GM18499 (cell line): ENCODE results near the gene CACNG7.
"Not testable (repeated sequence)": the region's sequence is repeated elsewhere in the genome, so short reads cannot be mapped to it uniquely, and the experiment has no call there.

Source experiments
- ATAC-seq: cut with Tn5 transposase; IDR thresholded peaks from one replicate; pipeline ENCODE4 v1.9.1; 2021; ENCODE audit warnings: moderate number of reproducible peaks; ENCODE audit not compliant: insufficient read depth, unreplicated experiment

The CACNG7 gene

DNA sequence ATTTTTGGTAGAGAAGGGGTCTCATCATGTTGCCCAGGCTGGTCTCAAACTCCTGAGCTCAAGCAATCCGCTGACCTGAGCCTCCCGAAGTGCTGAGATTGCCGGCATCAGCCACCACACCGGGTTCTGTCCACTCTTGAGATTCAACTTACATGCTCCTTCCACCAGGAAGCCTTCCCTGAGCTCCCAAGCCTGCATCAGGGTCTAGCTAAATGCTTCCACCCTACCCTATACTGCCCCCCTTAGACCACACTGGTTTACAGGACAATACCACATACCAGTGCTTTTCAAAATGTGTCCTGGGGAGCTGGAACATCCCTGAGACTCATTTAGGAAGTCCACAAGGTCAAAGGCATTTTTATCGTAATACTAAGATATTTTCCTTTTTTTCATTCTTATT lies 38.5 kb downstream of the CACNG7 start:
- ATAC-seq, result no peak

DNA sequence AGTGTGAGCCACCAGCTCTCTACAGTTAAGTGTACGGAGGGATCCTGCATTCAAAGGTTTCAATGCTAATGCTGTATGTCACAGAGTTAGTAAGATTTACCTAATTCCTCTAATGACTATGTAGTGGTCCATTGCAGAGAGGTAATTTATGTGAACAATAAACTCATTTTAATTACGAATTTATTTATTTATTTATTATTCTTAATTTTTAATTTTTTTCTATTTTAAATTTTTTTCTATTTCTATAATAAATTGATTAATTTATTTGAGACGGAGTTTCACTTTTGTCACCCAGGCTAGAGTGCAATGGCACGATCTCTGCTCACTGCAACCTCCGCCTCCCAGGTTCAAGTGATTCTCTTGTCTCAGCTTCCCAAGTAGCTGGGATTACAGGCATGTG lies 39.5 kb downstream of the CACNG7 start:
- not testable (repeated sequence) for ATAC-seq

DNA sequence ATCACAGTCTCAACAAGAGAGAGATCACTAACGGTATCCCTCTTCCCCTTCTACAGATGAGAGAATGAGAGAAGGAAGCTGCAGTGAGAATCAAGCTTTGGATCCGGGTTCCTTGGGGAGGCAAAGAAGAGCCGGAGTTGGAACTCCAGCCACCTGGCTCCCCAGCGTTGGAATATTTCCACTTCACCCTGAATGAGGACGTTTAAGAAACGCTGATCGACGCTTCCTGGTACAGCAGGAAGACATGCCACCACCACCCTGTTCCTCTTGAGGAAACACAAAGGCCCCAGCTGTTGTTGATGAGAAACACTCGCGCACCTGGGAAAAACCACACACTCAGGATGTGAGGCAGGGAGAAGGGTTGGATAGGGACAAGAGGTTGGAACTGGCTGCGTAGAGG lies 42.4 kb downstream of the CACNG7 start:
- ATAC-seq, result no peak

DNA sequence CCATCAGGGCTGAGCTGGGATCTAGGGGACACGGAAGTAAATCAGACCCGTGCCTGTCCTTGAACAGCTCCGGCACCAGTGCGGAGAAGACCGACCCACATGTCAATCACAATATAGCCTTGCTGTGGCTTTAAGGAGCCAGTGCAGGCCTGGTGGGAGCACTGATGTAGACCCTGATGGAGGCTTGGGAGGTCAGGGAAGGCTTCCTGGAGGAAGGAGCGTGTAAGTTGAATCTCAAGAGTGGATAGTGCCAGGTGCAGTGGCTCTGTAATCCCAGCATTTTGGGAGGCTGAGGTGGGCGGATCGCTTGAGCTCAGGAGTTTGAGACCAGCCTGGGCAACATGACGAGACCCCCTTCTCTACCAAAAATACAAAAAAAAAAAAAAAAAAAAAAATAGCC lies 42.9 kb downstream of the CACNG7 start:
- no peak for ATAC-seq

DNA sequence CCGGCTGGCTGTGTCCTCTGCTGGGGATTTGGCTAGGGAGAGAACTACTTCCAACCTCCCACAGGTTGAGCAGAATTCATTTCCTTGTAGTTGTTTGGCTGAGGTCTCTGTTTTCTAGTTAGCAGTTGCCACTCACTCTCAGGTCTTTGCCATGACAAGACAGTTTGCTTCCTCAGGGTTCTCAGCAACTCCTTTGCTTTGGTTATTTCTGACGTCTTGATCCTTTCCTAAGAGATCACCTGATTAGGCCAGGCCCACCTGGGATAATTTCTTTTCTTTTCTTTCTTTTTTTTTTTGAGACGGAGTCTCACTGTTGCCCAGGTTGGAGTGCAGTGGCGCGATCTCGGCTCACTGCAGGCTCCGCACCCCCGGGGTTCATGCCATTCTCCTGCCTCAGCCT lies 44.3 kb downstream of the CACNG7 start:
- no peak for ATAC-seq

DNA sequence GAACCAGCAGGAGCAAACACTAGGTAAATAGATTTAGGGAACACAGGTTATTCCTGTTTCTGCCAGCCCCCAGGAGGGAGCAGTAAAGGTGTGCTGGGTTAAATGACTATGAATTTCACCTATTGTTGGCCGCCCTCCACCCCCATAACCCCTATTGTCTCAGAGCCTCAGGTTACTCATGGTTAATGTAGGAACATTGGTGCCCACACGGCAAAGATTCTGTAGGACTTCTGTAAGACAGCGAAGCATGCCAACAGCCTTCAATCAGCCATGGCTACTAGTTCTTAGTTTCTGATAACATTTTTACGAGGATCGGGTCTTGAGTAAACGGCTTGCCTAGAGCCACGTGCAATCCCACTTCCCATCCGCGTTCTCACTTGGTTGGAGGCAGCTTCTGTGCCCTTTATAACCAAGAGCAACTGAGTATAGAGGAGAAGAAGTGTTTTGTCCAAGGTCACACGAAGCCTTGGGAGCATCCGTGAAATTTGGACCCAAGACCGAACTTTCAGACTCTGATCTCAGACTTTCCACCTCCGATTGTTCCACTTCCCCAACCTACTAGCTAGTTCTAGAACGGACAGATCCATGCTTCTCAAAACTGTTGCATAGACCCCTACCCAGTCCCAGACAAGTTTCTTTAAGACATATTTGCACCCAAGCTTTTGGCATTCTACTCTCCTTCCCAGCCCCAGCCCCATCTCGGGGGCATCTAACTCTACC lies 48.5 kb downstream of the CACNG7 start:
- ATAC-seq, result no peak

DNA sequence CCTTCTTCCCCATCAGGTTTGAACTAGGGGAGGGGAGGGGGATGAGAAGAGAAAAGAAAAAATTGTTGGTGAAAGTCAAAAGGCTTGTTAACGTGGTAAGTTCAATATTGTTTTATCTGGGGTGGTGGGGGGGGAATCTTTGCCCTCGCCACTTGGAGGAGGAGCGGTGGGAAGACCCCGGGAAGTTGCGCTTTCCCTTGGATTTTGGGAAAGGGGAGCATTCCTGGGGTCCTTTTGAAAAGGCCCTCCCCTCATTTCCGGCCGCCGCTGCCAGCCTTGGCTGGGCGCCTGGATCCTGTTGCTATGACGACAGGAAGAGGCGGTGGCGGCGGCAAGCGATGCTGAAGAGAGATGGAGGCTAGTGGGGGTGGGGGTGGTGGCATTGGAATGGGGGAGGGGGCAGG lies 49.1 kb downstream of the CACNG7 start:
- no peak for ATAC-seq

DNA sequence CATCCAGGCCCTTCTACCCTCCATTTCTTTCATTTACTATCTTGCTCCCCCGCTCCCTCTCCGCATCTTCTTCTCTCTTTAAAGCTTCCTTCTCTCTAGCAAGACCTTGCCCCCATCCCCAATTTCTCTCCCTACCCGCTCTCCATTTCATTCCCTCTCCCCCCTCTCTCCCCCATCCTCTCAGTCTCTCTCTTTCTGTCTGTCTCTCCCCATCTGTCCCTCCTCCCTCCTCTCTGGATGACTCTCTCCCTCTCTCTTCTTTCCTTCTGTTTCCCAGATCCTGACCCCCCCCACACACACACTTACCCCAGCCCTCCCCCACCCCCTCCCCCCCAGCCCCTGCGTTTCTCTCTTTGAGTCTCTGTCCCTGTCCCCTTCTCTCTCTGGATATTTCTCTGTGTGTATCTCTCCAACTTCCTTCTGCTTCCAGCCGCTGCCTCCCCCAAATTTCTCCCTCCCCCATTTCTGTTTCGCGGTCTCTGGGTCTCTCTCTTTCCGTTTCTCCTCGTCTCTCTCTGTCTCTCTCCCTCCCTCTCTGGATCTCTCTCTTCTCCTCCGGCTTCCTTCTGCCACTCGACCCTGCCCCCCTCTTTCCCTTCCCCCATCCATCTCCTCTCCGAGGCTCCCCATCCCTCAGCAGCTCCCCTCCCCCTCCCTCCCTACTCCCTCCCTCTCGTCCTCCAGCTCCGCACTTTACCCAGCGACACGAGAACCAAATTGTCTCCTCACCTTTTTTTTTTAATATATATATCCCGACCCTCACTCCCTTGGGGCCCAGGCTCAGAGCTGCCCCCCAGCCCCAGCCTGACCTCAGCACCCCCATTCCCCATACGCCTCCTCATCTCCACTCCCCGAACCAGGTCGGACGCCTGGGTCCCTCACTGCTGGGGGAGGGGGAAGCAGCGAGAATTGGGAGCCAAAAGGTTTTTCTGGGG lies 50.0 kb downstream of the CACNG7 start:
- no peak for ATAC-seq

DNA sequence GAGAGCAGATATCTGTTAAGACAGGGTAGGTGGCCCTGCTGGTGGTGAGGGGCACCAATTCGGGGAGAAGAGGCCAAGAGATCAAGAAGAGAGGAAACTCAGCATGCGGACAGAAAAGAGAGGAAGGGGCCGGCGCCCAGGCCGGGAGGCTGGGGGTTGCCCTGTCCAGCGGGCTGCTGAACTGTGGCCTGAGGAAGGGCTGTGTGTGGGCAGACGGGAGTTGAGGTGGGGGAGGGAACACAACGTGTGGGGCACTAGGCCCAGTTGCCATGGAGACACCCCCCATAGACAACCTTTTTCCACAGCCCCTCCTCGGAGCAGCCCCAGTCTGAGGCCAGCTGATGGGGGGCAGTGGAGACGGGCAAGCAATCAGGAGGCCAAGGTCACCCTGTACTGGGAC lies 51.1 kb downstream of the CACNG7 start:
- no peak for ATAC-seq

DNA sequence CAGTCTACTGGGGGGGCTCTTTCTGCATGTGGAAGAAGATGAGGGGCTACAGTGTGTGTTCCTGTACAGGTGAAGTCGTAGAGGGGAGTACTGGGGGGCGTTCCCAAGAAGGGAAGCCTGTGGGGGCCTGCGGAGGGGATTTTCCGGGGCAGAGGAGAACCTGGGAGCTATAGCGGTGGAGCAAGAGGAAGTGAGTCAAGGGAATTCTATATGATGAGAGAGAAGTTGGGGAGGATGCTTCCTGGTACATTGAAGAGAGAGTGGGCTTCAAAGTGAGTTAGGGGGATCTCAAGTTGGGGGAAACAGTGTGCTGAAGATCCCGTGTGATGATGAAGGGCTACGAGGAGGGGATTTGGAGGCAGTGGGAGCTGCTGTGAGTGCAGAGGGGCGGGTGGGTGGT lies 51.8 kb downstream of the CACNG7 start:
- no peak for ATAC-seq

DNA sequence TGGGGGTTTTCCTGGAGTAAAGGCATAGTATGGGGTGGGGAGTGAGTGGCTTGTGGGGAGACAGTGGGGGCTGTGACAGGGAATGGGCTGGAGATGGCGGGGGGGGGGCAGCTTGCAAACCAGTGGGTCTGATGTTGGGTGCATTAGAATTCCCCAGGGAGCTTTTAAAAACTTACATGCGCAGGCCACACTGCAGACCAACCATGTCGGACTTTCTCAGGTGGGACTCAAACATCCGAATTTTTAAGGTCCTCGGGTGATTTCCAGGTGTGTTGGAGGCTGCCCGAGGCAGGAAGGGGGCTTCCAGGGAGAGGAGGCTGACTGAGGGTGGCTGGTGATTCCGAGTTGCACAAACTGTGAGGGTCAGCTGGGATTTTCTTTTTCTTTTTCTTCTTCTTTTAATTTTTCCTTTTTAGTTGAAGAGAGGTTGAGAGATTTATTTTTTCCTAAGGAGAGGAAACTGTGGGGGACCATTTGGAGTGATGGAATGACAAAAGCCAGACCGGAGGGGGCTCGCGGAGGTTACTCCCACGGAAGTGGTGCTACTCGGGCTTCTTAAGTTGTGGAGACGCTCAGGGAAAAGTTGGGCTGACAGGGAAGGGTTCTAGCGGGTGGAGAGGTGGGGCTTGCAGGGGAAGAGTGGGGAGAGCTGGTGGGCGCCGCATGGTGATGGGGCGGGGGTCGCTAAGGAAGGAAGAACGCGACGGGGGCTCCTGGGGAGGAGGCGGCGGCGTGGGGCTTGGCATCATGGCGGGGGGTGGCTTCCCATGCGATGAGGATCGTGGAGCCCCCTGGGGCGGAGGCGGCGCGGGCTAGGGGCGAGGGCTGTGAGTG lies 52.7 kb downstream of the CACNG7 start:
- no peak for ATAC-seq

DNA sequence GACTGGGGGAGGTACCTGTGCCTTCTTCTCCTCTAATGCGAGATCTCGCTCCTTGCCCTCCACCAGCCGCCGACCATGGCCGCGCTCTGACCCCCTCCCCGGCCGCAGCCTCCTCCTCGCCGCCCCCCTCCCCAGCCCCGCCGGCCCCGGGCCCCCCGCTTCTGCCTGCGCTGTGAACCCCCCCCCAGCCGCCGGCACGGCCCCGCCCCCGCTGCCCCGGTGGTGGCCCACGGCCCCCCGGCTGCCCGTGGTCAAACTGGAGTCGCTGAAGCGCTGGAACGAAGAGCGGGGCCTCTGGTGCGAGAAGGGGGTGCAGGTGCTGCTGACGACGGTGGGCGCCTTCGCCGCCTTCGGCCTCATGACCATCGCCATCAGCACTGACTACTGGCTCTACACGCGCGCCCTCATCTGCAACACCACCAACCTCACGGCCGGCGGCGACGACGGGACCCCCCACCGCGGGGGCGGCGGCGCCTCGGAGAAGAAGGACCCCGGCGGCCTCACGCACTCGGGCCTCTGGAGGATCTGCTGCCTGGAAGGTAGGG lies 53.9 kb downstream of the CACNG7 start, which contains the start of gene CACNG8:
CACNG8 (plus strand) TSS at position 51 of the 545 bp plus-strand sequence.
- ATAC-seq, result no peak

DNA sequence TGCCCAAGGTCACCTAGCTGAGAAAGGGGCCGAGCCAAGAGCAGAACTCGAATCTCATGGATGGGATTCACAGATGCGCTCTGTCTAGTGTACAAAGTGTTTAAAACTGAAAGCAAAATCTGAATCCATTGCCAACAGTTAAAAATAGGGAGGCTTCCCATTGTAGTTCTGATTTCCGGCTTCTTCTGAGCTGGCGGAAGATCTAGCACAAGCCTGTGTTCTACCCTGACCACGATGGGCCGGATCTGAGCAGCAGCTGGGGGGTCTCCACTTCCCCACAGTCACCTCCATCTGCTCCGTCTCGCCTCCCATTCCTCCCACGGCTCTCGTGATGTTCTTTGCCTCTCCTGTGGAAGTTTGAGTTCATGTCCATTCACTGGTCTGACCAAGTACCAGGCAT lies 56.0 kb downstream of the CACNG7 start:
- no peak for ATAC-seq

DNA sequence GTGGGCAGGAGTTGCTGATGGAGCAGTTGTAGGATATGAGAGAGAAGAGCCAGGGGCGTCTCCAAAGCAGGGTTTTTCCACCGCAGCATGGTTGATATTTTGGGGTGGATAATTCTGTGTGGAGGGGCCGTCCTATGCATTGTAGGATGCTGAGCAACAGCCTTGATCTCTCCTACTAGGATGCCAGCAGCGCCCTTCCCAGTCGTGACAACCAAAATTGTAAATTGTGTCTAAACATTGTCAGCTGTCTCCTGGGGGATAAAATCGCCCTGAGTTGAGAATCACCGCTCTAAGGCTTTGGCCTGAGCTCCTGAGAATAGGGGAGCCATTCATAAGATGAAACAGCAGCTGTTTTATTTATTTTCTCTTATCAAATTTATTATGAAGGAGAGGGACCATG lies 57.9 kb downstream of the CACNG7 start:
- ATAC-seq, result no peak

DNA sequence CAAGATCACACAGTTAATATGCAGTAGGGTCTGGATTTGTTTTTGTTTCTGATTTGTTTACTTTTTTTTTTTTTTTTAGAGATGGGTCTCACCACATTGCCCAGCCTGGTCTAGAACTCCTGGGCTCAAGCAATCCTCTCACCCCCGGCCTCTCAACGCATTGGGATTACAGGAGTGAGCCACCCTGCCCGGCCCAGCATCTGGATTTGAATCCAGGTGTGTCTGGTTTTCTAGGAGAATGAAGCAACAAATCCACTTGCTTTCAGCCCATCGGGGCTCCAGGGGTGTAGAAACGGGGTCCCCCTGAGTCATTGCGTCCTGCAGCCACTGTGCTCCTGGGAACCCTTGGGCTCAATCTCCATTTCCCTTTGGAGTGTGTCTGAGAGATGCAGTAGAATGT lies 60.3 kb downstream of the CACNG7 start:
- ATAC-seq, result no peak

DNA sequence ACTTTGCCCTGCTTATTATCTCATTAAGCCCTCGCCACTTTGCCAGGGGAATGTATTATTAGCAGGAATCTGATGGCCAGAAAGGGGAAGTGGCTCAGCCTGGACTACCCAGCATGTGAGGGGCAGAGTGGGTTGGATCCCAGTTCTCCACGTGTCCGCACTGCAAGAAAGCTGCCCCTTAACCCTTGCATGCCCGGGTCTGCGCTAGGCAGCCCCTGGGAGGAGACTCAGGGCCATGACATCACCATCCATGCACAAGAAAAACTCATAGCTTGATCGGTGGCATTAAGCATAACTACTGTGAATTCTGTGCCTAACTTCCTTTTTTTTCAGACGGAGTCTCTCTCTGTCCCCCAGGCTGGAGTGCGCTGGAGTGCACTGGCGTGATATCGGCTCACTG lies 62.6 kb downstream of the CACNG7 start:
- ATAC-seq, result no peak

DNA sequence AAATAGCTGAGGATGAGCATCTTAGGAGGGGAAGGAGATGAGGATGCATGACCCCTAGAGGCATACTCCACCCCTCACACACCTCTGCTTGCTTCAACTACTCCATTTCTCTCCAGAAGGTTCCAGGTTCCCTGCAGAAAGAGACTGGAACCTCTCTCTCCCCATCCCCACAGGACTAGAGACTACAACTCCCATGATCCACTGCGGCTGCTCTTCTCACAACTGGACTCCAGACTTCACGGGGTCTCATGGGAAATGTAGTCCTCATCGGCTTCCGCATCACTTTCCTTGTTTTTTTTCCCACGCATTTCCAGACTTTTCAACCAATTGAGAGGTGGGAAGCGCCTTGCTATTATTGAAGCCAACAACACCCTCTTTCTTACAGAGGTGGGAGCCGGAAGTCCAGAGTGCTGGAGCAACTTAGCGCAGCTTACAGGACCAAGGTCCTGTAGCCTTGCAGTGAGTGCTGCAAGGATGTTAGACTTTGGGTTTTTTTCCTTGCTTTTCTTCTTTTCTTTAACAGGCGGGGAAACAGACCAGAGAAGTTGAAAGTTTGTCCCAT lies 68.4 kb downstream of the CACNG7 start:
- no peak for ATAC-seq

DNA sequence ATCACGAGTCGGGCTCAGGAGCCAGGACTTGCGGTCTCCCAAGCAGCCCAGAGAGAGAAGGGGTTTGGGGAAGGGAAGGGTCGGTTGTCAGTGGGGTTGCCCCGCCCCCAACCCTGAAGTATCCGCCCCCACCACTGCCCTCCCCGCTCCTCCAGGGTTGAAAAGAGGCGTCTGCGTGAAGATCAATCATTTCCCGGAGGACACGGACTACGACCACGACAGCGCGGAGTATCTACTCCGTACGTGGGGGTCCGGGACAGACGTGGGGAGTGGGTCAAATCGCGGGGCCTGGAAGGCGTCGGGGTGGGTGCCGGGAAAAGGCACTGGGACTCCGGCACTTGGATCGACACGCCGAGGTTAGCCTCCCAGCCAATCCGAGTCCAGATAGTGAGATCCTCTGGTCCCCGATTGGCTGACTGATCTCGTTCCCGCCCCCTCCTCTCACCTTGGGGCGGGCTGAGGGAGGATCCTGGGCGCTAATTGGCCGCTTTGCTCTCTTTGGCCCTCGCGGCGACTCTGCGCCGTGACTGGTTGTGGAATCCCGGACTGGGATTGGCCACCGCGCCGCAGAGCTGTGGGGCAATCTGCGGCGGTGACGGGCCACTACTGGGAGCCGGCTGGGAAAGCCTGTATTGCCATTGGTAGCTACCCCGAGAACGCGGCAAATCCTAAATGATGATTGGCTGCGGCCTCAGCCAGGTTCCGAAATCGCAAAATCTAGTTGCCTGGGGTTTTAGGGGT lies 69.1 kb downstream of the CACNG7 start:
- ATAC-seq, result no peak

DNA sequence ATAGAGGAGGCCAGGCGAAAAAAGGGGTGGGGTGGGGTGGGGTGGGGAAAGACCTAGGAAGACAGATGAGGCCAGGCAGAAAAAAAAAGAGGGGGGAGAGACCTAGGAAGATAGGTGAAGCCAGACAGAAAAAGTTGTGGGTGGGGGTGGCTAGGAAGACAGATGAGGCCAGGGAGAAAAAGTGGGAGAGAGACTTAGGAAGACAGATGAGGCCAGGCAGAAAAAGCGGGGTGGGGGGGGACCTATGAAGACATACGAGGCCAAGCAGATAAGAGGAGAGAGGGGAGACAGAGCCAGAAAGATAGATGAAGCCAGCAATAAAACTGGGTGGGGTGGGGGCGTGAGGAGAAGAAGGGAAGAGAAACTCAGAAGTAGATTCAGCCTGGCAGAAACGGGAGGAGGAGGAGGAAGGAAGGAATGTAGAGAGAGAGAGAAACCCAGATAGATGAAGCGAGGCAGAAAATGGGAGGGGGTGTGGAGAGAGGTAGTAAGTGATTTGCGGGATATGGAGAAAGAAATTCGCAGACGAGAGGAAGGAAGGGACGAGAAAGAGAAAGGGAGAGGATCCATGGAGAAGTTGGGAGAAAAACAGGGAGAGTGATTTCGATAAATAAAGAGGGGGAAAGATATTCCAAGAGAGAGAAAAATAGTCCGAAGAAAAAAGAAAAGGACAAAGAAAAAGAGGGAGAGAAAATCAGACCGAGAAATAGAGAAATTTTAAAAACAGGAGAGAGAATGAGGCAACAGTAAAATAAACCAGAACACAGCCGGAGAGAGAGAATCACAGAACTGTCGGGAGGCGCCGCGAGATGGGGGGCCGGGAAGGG lies 70.1 kb downstream of the CACNG7 start:
- ATAC-seq, result no peak
